C4-2B (cell line): ENCODE data around the gene NPTX1.

ENCODE experiments used
- CTCF ChIP-seq: fragments of 450-650 bp; conservative IDR thresholded peaks from 2 replicates; pipeline ENCODE4 v1.5.1; 2017; ENCODE audit warnings: mild to moderate bottlenecking
- ZFX ChIP-seq: fragments of 450-650 bp; IDR thresholded peaks from 2 replicates; pipeline ENCODE4 v1.6.1; 2017

- no peak for TF ChIP-seq CTCF
- TF ChIP-seq ZFX, result no peak
Measured at GRCh38 chr17:80457236-80457856, 19.1 kb downstream of the NPTX1 start.
